Motor neuron (in vitro differentiated cells): Measurements from ENCODE around the gene PPP2R3B. TPM values are rescaled to one million over a fixed set of nuclear protein-coding genes. Genes with fewer than 3 reads are reported as not detected.

Experiments used
- ATAC-seq, 8 experiments: fragments of 200-7000 bp; cut with Tn5 transposase; replicated peaks in 6 of 8; 2 replicates each; pipeline ENCODE4 v1.8.0; 2021; ENCODE audit warnings: mild to moderate bottlenecking in 8 of 8, moderate library complexity in 8 of 8
- H3K27ac ChIP-seq, 2 donors: fragments of 250-450 bp; sonication (Bioruptor Pico); 2 replicates each; pipeline ENCODE4 v1.9.0; 2021; ENCODE audit warnings: antibody characterized with exemption in 2 of 2, mild to moderate bottlenecking in 2 of 2, moderate library complexity in 1 of 2
- H3K4me1 ChIP-seq, 2 donors: fragments of 250-450 bp; sonication (Bioruptor Pico); replicated peaks in 1 of 2; 2 replicates each; pipeline ENCODE4 v1.6.1; 2021; ENCODE audit warnings: antibody characterized with exemption in 2 of 2, mild to moderate bottlenecking in 2 of 2, moderate library complexity in 1 of 2
- H3K4me3 ChIP-seq, 5 donors: fragments of 250-450 bp; sonication (Bioruptor Pico); 2 replicates each; pipeline ENCODE4 v1.9.0; 2021; ENCODE audit warnings: antibody characterized with exemption in 5 of 5, mild to moderate bottlenecking in 5 of 5, moderate library complexity in 4 of 5
- WGBS, 10 experiments: fragments of 450-650 bp; shearing (Covaris generic); methylation state at CpG; one replicate each; pipeline ENCODE4 v1.0.0; 2022; 5-methylcytosine and 5-hydroxymethylcytosine counted together
- in situ Hi-C, 9 experiments: fragments of 400-800 bp; cut with MboI; loops; one replicate each; pipeline ENCODE4 v1.15.0; 2021; ENCODE audit warnings: low sequenced_read_pairs in 9 of 9, low pct_unique_long_range_greater_than_20kb in 2 of 9; ENCODE audit not compliant: unreplicated experiment in 9 of 9
- total RNA-seq, 8 experiments: library from RNA; unstranded; fragments of 300-600 nt; gene quantifications; 2 replicates each; pipeline versions ENCODE4 v1.2.3 to v1.2.4, GENCODE V29; 2022

Gene PPP2R3B
- total RNA-seq, 8 experiments from 2014 or later, result 7.4 to 27.6 (median 17.9) TPM

DNA sequence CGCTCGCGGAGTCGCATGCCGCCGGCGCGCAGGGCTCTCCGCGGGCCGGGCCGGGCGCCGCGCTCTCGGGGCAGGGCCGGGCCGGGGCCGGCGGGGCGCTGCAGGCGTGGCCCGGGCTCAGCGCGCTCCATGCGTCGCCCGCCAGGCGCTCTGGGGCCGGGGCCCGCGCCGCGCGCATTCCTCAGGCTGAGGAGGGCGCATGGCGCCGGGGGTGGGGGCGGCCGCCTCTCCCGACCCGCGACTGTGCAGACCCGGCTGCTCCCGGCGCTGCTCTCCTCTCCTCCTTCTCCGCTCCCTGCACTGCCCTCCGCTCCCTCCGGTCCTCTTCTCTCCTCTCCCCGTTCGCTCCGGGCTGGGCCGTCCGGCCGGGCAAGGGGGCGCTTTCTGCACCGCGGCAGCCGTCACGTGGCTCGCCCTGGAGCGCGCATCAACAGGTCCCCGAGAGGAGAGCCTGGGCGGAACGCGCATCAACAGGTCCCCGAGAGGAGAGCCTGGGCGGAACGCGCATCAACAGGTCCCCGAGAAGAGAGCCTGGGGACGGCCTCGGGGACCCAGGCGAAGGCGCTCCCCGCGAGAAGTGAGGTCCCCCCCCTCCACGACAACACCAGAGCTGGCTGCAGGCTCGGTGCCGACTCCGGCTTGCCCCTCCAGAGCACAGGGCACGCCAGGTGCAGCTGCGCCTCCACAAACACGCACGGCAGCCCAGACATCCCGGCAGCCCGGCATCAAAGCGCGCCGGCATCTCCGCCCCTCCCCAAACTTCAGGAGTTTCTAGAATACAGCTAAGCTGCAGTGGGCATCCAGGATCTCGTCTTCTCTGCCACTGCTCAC lies 12.9 kb downstream of the PPP2R3B start:
- in situ Hi-C loops, result no loop called here
- Histone ChIP-seq H3K4me1 (peaks cover 21 to 40% of the 10 kb centered on the region in 2 donors), H3K4me3 (peak overlapping the region; percentile 37 to 53 (median 43)), H3K27ac (no peak overlapping the region)
- peak; percentile 57 to 90 (median 82) for ATAC-seq
- WGBS, 10 experiments, result 0 to 7% (median 3%) methylated on average over 1 to 8 of the region's 93 CpGs; no CpG with 5 or more reads in 4 of the 10 experiments

- 11 to 93% (median 40%) methylated on average over 1 to 11 of the region's 63 CpGs; no CpG with 5 or more reads in 2 of the 10 experiments for WGBS, 10 experiments
- ATAC-seq, result peak in 3 of 8 experiments; percentile 2 to 22 (median 8)
- Histone ChIP-seq H3K4me3 (peak overlapping the region; percentile 37 to 53 (median 43)), H3K4me1 (peaks cover 23 to 38% of the 10 kb centered on the region in 2 donors), H3K27ac (no peak overlapping the region)
- in situ Hi-C loops, result no loop called here
Measured at GRCh38 chrX:372856-373640, 13.7 kb downstream of the PPP2R3B start.

DNA sequence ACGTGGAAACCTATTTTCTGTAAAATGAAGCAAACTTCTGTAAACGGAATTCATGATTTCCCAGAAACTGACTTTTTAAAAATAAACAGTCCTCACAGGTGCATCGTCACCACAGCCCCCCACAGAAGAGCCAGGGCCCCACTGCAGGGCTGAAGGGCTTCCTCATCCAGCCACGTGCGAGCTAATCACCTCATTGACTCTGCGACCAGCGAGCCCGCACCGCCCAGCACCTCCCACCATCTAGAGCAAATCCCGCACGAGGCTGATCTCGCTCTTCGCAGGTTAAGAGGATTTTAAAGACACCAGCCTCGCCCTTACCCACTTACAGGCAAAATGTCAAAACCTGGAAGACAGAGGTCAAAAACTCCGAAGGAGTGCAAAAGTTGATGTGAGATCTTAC lies 14.8 kb downstream of the PPP2R3B start:
- in situ Hi-C loops, result no loop called here
- Histone ChIP-seq H3K27ac (no peak overlapping the region), H3K4me3 (no peak overlapping the region), H3K4me1 (peaks cover 23 to 36% of the 10 kb centered on the region in 2 donors)
- 60 to 100% (median 77%) methylated on average over 1 to 13 of the region's 15 CpGs; no CpG with 5 or more reads in 4 of the 10 experiments for WGBS, 10 experiments
- no peak for ATAC-seq

DNA sequence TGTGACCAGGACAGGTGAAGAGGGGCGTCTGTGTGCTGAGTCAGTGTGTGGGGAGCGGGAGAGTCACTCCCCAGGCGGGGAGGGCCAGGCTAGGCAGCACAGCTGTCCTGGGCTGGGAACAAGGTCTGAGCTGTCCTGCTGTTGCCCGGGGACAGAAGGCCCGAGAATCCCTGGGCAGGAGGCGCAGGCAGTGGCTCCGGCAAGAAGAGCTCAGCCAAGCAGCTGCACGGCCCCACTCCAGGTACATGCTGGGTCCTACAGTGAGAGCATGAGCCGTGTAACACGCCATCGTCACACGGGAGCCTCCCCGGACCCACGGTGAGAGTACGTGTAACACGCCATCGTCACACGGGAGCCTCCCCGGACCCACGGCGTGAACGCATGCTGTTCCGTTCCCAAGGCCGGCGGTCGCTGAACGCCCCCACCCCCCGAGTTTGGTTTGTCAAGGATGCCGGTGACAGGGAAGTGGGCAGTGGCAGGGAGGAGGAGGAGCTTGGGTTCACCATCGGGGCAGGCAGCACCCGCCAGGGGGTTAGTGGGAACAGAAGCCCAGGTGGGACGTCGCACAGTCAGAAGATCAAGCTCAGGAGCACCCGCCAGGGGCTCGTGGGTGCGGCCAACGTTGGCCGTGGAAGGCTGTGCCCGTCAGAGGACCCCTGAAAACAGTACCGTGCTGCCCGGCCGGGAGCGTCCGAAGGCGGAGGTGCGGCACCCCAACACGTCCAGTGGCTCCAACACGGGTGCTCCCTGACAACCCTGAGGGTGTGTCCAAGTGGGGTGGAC lies 15.6 kb downstream of the PPP2R3B start:
- ATAC-seq, result peak in 2 of 8 experiments; percentile 6 to 27
- Histone ChIP-seq H3K27ac (no peak overlapping the region), H3K4me1 (peaks cover 23 to 36% of the 10 kb centered on the region in 2 donors), H3K4me3 (no peak overlapping the region)
- in situ Hi-C loops, result no loop called here
- WGBS, 10 experiments, result 86 to 100% (median 92%) methylated on average over 1 to 11 of the region's 48 CpGs; no CpG with 5 or more reads in 4 of the 10 experiments

DNA sequence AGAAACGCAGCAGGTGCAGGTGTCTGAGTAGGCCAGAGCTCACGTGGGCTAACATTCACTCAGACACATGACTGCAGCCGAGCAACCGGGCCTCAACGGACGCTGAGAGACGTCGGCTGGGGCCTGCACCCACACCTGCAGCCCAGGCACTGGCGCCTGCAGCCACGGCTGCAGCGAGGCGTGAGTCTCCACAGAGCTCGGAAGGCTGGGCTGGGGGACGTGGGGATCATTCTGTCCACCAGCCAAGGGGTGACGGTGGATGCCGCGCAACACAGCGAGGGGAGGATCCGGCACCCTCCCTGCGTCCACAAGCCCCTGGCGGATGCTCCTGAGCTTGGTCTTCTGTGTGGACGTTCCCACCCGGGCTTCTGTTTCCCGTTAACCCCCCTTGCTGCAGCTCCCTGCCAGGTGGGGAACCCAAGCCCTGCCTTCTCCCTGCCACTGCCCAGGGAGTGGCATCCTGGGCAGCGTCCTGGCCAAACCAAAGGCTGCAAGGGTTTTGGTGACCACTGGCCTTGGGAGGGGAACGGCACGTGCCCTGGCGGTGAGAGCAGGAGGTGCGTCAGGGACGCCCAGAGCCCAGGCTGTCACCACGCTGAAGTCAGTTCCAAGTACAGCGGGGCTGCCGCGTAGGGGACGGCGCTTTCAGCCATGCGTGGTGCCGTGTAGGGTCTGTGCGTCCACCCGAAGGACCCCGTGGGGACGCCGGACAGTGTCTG lies 16.3 kb downstream of the PPP2R3B start:
- Histone ChIP-seq H3K4me3 (no peak overlapping the region), H3K27ac (no peak overlapping the region), H3K4me1 (peaks cover 23 to 36% of the 10 kb centered on the region in 2 donors)
- 20 to 100% (median 83%) methylated on average over 1 to 17 of the region's 43 CpGs; no CpG with 5 or more reads in 5 of the 10 experiments for WGBS, 10 experiments
- ATAC-seq, result peak in 2 of 8 experiments; percentile 30 to 51
- in situ Hi-C loops, result no loop called here

DNA sequence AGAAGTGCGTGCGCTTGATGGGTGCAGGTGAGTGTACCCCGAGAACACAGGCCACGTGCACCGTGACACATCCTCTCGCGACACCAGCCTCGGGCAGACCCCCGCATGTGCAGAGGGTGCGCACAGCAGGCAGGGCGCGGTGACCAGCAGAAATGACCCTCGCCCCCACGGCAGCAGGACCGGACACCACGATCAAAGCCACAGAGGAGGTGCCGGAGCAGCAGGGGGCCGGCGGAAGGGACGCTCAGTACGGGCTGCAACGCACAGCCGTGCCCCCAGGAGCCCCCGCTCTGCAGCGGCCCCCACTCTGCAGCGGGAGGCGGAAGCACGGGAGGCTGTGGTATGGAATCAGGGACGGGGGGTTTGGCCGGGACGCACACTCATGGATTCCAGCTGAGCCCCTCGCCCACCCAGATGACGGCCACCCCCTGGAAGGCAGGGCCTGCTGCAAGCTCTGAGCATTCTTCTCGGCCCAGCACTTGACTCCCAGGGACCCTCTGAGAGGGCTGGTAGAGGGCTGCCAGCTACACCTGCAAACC lies 17.1 kb downstream of the PPP2R3B start:
- 60 to 93% (median 83%) methylated on average over 1 to 14 of the region's 34 CpGs; no CpG with 5 or more reads in 4 of the 10 experiments for WGBS, 10 experiments
- ATAC-seq, result no peak
- Histone ChIP-seq H3K27ac (no peak overlapping the region), H3K4me1 (peaks cover 22 to 32% of the 10 kb centered on the region in 2 donors), H3K4me3 (no peak overlapping the region)
- in situ Hi-C loops, result no loop called here

DNA sequence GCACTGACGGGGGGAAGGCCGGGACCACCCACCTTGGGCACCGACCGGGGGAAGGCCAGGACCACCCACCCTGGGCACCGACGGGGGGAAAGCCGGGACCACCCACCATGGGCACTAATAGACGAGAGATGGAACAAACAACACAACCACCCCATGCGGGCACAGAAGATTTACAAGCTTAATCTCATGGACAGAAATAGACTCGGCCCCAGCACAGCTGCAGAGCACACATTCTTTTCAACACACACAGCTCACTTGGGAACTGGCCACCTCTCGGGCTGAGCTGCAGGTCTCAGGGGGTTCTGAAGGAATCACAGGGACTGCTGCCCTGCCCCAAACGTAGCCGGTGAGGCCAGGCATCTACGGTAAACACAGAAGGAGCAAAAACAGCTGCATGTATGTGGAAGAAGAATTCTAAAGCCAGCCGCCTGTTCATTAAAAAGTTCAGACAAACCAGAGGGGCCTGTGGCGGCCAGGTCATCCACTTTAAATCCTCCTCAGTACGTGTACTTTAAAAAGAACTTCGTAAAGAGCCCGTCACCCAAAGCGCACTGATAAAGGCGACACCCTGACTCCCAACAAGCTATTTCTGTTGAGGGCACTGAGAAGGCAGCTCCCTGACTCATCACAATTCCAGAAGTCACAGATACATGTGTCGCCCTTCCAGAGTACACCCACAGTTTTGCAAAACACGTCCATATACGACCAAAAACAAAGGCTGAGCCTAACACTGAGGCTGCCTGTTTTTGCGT lies 17.7 kb downstream of the PPP2R3B start:
- peaks cover 16 to 28% of the 10 kb centered on the region in 2 donors for H3K4me1 ChIP-seq
- peak in 4 of 8 experiments; percentile 28 to 76 (median 51) for ATAC-seq
- H3K27ac ChIP-seq, result no peak overlapping the region
- in situ Hi-C loops, result no loop called here
- WGBS, 10 experiments, result 17 to 100% (median 52%) methylated on average over 1 to 13 of the region's 25 CpGs; no CpG with 5 or more reads in 4 of the 10 experiments
- H3K4me3 ChIP-seq, result no peak overlapping the region

- no peak overlapping the region for H3K27ac ChIP-seq
- ATAC-seq, result no peak
- in situ Hi-C loops, result no loop called here
- peaks cover 10 to 24% of the 10 kb centered on the region in 2 donors for H3K4me1 ChIP-seq
- no peak overlapping the region for H3K4me3 ChIP-seq
- 70 to 100% (median 90%) methylated on average over 1 to 5 of the region's 17 CpGs; no CpG with 5 or more reads in 5 of the 10 experiments for WGBS, 10 experiments
Measured at GRCh38 chrX:367866-368265, 18.8 kb downstream of the PPP2R3B start.

- H3K27ac ChIP-seq, result no peak overlapping the region
- in situ Hi-C loops, result no loop called here
- WGBS, 10 experiments, result 64 to 100% (median 88%) methylated on average over 1 to 10 of the region's 16 CpGs
- ATAC-seq, result no peak
- H3K4me3 ChIP-seq, result no peak overlapping the region
- H3K4me1 ChIP-seq, result peaks cover 10 to 24% of the 10 kb centered on the region in 2 donors
Measured at GRCh38 chrX:367349-367748, 19.4 kb downstream of the PPP2R3B start.

DNA sequence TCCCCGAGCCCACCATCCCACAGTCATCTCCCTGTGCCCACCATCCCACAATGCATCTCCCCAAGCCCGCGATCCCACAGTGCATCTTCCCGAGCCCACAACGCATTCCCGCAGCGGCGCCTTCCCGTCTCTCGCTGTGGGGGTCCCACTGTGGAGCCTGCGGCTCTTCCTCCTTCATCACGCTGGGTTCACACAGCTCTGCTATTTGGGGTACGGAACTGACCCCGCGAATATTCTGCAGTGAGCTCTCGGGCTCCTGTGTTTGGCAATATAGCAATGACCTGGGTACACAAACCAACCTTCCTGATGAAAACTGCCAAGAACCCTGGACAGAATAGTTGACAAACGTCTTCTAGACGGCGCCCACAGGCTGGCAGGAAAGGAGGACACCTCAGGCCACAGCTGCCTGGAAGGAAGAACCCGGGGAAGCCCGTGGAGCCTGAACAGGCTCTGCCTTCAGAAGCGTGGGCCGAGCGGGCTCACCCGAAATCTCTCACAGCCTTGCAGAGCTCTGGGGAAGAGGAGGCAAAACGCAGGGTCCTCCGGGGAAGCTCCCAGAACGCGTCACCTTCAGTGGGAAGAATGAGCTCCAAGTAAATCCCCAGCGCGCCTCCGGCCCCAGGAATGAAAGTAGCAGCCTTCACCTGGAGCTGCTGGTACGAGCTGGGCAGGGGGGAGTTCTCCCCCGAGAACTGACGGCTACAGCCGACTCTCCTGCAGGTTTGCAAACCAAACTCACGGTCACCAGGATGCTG lies 22.9 kb downstream of the PPP2R3B start:
- WGBS, 10 experiments, result 67 to 100% (median 91%) methylated on average over 1 to 14 of the region's 37 CpGs; no CpG with 5 or more reads in 2 of the 10 experiments
- in situ Hi-C loops, result no loop called here
- H3K4me1 ChIP-seq, result peaks cover under 1 to 1% of the 10 kb centered on the region in 2 donors
- no peak overlapping the region for H3K4me3 ChIP-seq
- no peak overlapping the region for H3K27ac ChIP-seq
- ATAC-seq, result no peak
